Tibial nerve (tissue), 3 donors: ENCODE data around the gene PIPOX.

ENCODE experiments used
- CTCF ChIP-seq, 5 experiments: fragments of 200-600 bp in 3 of 5; fragments of 450-650 bp in 2 of 5; sonication (generic) in 3 of 5; IDR thresholded peaks; one replicate each; pipeline ENCODE4 v1.5.1; 2016 to 2019; ENCODE audit warnings: antibody characterized with exemption in 5 of 5, mild to moderate bottlenecking in 3 of 5, moderate library complexity in 2 of 5
- POLR2A ChIP-seq, 2 donors: fragments of 450-650 bp; IDR thresholded peaks; one replicate each; pipeline ENCODE4 v1.6.1; 2017; ENCODE audit warnings: antibody characterized with exemption in 2 of 2, mild to moderate bottlenecking in 2 of 2, moderate library complexity in 2 of 2

GRCh38 chr17:29099527-29099926 lies 56.6 kb downstream of the PIPOX start:
- TF ChIP-seq POLR2A (IDR thresholded peaks at IDR 0.05) (no peak), CTCF (IDR thresholded peaks at IDR 0.05) (no peak)
